Lower leg skin (tissue), 3 donors: ENCODE results near the gene CDCP2.

Source experiments
- CTCF ChIP-seq, 3 donors: fragments of 450-650 bp; IDR thresholded peaks; one replicate each; pipeline ENCODE4 v1.5.1; 2016; ENCODE audit warnings: antibody characterized with exemption in 3 of 3, mild to moderate bottlenecking in 3 of 3, moderate library complexity in 2 of 3
- POLR2A ChIP-seq, 2 donors: fragments of 450-650 bp; IDR thresholded peaks; one replicate each; pipeline ENCODE4 v1.6.1; 2016 to 2017; ENCODE audit warnings: antibody characterized with exemption in 2 of 2, mild to moderate bottlenecking in 1 of 2, moderate library complexity in 1 of 2

- TF ChIP-seq CTCF (IDR thresholded peaks at IDR 0.05): no peak
- no peak for TF ChIP-seq POLR2A (IDR thresholded peaks at IDR 0.05)
Measured at GRCh38 chr1:54159733-54160316, 7.0 kb upstream of the CDCP2 start.
